ENCODE measurements around the gene AFF3.

The AFF3 gene

GRCh38 chr2:99881901-99882591 lies 260.3 kb downstream of the AFF3 start:
- TF ChIP-seq FOXP2 (optimal IDR thresholded peaks at IDR 0.05; ENCODE audit: borderline replicate concordance, extremely low read depth, extremely low read length, insufficient read depth) (no peak), REST (IDR thresholded peaks at IDR 0.05; ENCODE audit: insufficient read depth in 1 of 2, low read depth in 2 of 2, low read length in 2 of 2) (no peak), SIN3A (IDR thresholded peaks at IDR 0.05; ENCODE audit: borderline replicate concordance, insufficient read depth, low read length) (no peak), POLR2AphosphoS5 (IDR thresholded peaks at IDR 0.05; ENCODE audit: low read depth, low read length) (no peak), TAF1 (IDR thresholded peaks at IDR 0.05; ENCODE audit: borderline replicate concordance, insufficient read depth, low read length) (no peak)

DNA sequence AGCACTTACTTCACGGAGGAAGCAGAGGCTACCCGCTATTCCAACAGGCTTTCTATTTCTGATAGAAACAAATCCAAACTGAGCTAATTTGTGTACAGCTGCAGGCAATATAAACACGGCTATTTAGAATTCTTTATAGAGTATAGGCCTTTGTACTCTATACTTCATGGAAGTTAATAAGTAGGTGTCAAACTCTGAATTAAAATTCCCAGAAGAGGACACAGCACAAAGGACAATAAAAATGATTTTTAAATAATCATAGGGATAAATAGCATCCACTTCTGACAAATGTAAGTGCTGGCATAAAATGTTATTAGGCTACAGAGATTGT lies 261.5 kb downstream of the AFF3 start:
- TF ChIP-seq SIN3A (IDR thresholded peaks at IDR 0.05; ENCODE audit: borderline replicate concordance, insufficient read depth, low read length), result no peak
- TF ChIP-seq POLR2AphosphoS5 (IDR thresholded peaks at IDR 0.05; ENCODE audit: low read depth, low read length), result no peak
- no peak for TF ChIP-seq FOXP2 (optimal IDR thresholded peaks at IDR 0.05; ENCODE audit: borderline replicate concordance, extremely low read depth, extremely low read length, insufficient read depth)
- TF ChIP-seq TAF1 (IDR thresholded peaks at IDR 0.05; ENCODE audit: borderline replicate concordance, insufficient read depth, low read length), result no peak
- TF ChIP-seq REST (IDR thresholded peaks at IDR 0.05; ENCODE audit: insufficient read depth in 1 of 2, low read depth in 2 of 2, low read length in 2 of 2), result no peak

GRCh38 chr2:99880148-99880963 lies 262.0 kb downstream of the AFF3 start:
- TF ChIP-seq TAF1 (IDR thresholded peaks at IDR 0.05; ENCODE audit: borderline replicate concordance, insufficient read depth, low read length) (no peak), POLR2AphosphoS5 (IDR thresholded peaks at IDR 0.05; ENCODE audit: low read depth, low read length) (no peak), FOXP2 (optimal IDR thresholded peaks at IDR 0.05; ENCODE audit: borderline replicate concordance, extremely low read depth, extremely low read length, insufficient read depth) (no peak), REST (IDR thresholded peaks at IDR 0.05; ENCODE audit: insufficient read depth in 1 of 2, low read depth in 2 of 2, low read length in 2 of 2) (no peak), SIN3A (IDR thresholded peaks at IDR 0.05; ENCODE audit: borderline replicate concordance, insufficient read depth, low read length) (no peak)

DNA sequence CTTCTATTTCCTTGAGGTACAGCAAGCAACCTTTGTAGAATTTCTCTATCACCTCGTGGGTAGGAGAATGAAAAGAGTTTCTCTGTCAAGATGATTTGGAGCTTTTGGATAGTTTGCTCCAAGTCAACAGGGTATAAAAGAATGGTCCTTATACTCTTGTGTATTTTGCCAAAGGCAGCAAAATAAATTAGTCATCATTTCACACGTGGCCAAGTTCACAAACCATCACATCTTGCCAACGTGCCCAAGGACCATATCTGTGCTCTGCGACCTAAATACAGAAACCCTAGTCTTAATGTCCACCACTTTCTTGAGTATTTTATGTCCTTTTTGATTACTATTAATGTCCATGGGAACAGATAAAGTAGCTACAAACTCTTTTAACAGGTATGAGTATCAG lies 262.9 kb downstream of the AFF3 start:
- TF ChIP-seq TAF1 (IDR thresholded peaks at IDR 0.05; ENCODE audit: borderline replicate concordance, insufficient read depth, low read length) (no peak), SIN3A (IDR thresholded peaks at IDR 0.05; ENCODE audit: borderline replicate concordance, insufficient read depth, low read length) (no peak), FOXP2 (optimal IDR thresholded peaks at IDR 0.05; ENCODE audit: borderline replicate concordance, extremely low read depth, extremely low read length, insufficient read depth) (no peak), POLR2AphosphoS5 (IDR thresholded peaks at IDR 0.05; ENCODE audit: low read depth, low read length) (no peak), REST (IDR thresholded peaks at IDR 0.05; ENCODE audit: insufficient read depth in 1 of 2, low read depth in 2 of 2, low read length in 2 of 2) (no peak)

Measured in PFSK-1 (cell line).